Stimulated activated CD4-positive, alpha-beta T cell treated with anti-CD3 and anti-CD28 coated beads, Interleukin-1b, Interleukin-23, amount 100 ng/mL, for 48 hours (primary cell): Measurements from ENCODE around the gene DHRS1.

ENCODE experiments used
- DNase-seq: peaks from one replicate; pipeline ENCODE4 v3.0.0-alpha.2; 2020

DHRS1 gene

DNA sequence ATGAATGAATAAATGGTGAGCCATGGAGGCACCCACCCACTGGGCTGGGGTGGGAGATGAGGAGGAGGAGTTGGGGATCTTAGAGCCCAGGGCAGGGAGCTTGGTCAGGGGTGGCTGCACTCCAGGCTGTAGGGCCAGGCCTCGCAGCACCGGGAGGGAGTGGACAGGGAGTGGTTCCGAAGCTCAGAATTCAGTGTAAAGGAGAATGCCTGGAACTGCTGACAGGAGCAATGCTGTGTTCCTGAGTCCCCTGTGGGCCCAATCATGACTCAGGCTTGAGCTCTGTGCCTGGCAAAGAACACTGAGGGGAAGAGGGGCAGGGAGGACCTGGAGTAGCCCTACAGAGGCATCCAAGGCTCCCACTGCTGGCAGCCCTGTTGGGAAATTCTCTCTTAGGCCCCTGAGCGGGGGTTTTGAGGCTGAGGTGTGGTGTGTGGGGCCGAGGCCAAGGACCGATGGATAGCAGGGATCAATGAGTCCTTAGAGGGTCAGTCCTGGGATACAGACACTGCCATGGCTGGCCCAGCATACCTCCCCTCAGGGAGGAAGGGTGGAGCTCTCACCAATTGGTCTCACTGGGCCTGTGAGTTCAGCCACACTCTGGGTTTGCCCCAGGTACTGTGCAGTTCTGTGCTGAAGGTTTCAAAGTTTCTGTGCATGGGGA is 18.7 kb downstream of the DHRS1 start:
- no peak for DNase-seq

DNA sequence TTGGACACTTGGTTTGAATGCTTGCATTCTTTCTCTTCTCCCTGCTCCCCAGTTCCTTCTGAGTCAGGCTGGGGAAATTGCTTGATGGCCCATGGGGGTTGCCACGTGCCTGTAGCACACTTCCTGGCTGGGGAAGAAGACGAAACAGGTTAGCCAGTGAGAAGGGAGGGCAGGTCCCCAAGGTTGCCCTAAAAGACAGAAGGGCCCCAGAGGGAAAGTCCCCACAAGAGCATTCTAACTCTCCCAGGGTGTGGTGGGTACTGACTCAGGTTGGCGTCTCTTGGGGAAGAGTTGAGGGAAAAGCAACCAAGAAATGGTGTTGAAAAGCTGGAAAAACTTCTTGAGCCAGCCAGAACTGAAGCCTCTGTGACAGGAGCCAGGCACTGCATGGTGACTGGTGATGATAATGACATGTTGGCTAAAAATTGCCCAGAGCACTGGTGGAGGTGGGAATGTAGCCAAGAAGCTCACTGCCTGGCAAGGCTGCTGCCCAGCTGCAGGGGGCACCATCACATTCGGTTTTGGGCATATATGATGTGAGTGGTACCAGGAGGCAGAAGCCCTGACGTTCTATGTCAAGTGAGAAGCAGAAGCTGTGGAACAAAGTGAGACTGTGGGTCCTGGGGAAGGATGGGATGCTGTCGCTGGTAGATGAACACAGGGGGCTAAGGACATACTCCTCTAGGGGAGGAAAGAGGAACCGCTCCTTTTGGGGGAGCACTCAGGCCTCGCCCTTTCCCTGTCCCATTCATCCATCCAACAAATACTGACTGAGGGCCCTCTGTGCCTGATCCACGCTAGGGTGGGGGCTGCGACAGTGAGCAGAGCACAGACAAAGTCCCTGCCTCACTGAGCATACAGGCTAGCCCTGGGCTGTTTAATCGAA is 20.0 kb downstream of the DHRS1 start:
- DNase-seq: peak; percentile 66

DNA sequence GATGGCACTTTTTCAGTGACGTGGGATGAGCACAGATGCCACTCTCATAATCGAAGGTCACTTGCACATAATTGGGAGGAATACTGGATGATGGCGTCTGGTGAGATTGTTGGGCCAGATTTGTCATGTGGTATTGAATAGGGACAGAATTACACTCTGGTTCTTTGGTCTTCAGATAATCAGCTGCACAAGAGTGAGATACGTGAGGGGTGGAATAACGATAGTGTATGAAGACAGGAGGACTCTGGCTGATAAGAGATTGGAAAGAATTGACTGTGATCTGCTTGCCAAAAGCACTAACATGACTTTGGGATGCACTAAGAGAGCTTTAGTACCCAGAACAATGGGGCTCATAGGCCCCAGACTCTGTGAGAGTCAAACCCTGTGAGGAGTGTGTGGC is 21.2 kb downstream of the DHRS1 start:
- DNase-seq: no peak

DNA sequence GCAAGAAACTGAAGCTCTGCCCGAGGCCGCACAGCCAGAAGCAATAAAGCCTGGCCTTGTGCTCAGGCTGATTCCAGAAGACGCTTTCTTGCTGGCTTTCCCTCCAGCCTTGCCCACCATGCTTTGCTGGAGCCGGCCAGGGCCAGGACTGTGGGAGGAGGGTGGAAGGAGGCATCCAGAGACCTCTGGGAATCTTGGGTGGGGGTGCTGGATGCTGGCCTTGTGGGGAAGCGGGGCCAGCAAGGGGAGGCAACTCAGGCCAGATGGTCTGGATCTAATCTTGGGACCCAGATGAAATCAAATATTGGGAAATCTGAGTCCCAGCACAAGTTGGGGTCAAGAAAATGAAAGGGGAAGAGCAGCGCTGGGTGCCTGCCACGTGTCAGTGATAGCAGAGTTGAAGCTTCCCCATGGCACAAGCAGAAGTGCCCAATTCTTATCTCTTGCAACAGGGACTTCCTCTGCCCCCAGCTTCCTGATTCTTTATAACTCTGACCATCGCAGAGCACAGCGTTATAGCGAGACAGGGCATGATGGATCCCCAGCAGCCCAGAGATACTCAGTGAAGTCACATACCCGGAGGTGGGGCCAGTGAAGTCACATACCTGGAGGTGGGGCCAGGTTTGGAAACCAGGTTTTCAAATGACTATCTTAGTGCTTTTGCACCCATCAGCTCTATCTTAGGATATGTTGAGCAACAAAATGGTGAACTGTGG is 21.8 kb downstream of the DHRS1 start:
- DNase-seq: peak; percentile 54

DNA sequence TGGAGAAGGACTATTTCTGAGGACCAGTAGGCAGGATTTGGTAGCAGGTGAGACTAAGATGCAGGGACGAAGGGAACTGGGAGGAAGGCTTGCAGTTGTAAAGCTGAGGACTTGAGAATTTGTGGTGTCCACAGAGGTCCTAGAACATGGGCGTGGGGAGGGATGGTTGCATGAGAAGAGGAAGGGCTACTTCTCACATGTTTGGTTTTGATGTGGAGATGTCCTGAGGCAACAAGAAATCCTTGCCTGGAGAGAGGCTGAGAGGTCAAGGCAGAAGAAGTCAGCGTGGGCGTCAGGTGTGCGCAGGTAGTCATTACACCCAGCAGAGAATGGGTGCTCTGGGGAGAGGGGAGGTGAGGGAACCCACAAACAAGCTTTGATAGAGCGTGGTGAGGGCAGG is 22.5 kb downstream of the DHRS1 start:
- DNase-seq: no peak

DNA sequence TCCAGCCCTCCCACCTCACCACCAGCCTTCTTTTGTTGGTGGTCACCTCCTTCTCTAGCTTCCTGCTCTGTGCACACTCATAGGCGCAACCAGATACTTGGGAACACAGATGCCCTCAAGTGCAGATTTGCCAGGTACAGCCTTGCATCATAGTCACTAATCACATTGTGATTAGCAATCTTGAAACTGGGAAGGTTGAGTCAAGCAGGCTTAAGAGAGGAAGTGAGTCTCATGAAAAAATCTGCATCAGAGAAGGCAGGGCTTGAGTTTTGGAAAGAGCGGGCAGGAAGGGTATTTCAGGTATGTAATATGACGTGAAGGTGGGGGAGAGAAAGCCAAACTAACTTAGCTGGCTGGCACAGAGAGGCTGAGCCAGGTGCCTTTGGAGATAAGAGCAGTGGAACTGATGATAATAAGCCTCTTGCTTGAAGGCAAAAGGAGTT is 25.5 kb downstream of the DHRS1 start:
- peak; percentile 66 for DNase-seq

DNA sequence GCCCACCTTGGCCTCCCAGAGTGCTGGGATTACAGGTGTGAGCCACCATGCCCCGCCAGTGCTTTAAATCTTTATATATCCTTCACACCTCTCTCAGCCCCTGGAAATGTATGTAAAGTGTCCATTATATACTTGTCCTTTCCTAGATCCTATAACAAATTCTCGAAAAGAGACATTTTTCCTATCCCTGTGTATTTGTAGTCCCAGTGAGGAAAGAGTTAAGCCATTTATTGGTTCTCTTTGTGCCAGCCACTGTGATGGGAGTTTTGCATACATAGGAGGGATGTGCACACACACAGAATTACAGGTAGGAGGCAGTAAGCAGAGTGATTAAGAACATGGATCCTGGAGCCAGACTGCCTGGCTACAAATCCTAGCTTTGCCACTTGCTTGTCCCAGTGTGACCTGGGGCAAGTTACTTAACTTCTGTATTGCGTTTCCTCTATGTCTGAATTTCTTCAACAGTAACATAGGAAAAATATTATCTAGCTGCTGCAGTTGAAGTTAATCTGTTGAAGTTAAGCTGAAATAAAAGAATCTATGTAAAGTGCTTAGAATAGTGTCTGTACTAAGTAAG is 26.1 kb downstream of the DHRS1 start:
- DNase-seq: no peak

DNA sequence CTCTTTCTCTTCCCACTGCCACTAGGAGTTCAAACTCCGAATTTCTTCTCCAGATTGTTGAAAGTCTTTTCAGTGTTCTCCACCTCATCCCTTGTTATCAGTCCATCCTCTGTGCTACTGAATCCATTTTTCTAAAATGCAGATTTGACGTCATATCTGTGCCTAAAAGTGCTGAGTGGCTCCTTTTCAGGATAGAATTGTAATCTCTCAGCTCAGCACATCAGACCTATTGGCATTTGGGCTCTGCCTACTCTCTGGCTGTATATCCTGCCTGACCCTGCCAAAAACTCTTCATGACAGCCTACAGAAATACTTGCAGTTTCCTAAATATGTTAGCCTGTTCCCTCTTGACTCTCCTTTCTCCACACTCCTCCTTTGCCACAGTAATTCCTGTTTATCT is 27.1 kb downstream of the DHRS1 start:
- DNase-seq: no peak

DNA sequence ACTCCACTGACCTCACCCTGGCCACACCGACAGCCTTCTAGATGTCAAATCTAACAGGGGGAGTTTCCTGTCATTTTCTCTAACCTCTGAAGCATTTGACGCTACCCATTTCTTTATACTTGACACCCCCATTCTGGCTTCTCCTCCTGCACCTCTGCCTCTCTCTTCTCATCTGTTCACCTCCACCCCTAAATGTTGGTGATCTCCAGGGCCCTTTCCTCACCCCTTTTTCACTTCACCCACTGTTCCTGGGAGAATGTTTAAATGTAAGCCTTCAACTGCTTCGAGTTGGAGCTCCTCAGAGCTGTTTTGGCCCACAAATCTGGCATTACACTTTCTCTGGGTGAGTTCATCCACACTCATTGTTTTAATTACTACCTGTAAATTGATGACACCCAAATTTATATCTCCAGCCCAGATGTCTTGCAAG is 27.7 kb downstream of the DHRS1 start:
- no peak for DNase-seq

DNA sequence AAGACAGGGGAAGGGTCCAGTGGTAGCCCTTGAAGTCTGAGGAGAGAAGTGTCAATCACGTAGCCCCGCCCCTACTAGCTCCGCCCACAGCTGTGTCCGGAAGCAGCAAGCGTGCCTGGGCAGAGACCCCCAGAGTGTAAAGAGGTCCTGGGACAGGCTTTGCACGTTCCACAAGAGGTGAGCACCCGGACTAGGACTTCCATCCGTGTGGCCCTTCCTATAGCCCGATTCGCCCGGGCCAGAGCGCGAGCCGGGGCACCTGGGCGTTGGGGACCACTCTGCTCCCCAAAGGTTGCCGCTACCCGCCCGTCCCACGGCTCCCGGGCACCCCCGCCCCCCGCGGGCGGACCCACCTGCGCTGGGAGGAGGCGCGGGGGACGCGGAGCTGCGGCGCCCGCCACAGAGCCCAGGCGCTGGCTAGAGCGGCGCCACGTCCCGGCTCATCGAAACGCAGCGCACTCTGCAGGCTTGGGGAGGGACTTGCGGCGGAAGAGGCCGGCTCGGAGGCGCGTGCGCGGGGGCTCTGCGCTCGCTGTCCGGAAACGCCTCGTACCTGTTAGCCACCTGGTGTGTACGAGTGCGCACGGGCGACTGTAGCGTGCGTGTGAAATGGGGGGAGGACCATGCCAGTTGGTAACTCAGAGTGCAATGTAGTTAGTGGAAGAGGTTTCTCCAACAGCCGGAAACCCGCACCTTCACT is 28.3 kb downstream of the DHRS1 start, which contains the start of gene RABGGTA:
TSS of gene RABGGTA (minus strand) at position 464 of the 700 bp plus-strand sequence. CDS start 482 bp downstream, outside the sequence.
- DNase-seq: peak; percentile 87

DNA sequence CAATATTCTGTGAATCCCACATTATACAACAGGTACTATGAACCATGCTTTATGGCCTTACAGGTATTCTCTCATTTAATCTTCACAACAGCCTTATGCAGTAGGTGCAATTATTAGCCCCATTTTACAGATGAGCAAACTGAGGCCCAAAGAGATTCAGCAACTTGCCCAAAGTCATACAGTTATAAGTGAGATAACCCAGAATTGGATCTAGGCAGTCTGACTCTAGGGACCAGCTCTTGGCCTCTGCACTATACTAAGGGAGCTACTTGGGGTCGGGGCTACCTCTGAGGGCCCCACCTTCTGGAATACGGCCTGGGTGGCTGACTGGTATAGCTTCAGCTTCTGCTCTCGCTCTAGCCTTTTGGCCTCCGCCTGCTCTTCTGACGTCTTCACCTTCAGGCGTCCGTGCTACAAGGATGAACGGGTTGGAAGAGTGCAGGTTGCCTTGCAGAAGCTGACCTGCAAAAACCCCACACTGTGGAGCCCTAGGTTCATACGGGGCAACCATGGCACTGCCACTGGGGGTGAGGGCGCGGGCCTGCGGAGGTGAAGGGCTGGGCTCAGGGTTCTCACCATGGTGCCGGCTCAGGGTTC is 28.9 kb downstream of the DHRS1 start:
- DNase-seq: no peak

DNA sequence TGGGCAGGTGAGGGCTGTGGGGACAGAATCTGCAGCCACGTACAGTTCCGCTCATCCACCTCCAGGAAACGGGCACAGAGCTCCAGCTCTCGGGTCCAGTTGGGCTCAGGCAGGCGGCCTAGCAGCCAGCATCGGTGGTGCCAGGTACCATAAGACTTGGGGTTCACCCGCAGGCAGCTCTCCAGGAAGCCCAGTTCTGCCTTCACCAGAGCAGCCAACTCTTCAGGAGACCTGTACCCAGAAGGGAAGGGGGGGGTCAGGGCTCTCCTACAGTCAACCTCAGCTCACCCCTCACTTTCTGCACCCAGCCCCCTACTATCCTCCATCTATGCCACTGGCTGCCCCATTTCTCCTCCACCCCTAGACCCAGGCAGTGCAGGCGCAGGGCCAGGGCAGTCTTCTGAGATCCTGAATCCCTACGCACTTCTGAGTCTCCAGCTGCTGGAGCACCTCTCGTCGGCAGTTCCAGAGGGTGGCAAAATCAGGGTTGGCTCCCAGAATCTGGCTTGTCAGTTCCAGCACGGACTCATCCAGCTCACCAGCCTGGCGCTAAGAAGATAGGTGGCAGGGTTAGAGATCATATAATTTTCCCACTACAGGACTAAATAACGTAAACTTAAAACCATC is 29.6 kb downstream of the DHRS1 start:
- DNase-seq: no peak

DNA sequence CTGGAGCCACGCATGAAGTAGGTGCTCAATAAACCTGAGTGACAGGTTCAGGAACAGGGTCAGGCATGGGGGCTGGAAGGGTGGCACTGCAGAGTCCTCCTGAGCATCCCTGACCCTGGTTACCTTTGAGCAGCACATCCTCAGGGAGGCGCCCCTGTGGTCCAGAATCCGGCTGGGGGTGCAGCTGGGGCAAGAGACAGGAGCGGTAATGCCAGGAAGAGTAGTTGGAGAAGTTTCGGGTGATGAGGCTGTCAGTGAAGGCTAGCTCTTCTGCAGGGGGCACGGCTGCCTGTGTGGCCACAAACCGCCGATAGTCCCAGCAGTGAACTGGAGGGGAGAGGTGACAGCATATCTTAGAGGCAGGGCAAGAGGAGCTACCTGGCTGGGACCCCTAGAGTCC is 30.2 kb downstream of the DHRS1 start:
- no peak for DNase-seq

DNA sequence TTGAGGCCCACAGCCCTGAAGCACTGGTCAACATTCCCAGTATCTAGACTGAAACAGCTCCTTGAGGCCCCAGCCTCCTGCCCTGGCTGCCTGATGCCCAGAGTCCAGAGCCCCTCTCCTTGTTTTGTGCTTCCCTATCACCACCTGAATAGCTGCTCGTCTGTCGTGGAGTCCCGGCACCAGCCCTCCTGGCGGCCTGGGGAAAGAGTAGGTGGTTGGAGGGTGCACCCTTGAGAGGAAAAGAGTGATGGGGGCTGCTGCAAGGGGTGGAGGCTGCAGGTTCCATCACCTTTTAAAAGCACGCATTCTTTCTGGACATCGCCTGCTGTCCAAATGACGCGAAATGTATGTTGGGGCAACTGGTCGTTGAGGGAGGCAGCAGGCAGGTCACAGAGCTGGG is 31.4 kb downstream of the DHRS1 start:
- no peak for DNase-seq

DNA sequence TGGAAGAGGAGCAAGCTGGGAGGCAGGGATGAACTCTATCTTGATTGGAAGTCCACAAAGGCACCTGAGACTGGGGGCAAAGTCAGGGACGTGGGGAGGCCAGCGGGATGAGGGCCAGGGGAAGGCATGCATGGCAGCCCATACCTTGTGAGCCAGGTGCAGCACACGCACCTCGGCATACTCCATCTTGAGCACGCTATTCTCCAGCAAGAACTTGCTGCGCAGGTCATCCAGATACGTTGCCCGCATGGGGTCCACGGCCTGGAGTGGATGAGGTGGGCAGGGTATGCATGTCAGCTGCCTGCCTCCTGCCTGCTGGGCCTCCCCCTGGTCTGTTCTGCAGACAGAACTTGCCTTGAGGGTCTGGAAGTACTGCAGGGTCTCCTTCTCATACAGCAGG is 32.1 kb downstream of the DHRS1 start:
- DNase-seq: no peak

DNA sequence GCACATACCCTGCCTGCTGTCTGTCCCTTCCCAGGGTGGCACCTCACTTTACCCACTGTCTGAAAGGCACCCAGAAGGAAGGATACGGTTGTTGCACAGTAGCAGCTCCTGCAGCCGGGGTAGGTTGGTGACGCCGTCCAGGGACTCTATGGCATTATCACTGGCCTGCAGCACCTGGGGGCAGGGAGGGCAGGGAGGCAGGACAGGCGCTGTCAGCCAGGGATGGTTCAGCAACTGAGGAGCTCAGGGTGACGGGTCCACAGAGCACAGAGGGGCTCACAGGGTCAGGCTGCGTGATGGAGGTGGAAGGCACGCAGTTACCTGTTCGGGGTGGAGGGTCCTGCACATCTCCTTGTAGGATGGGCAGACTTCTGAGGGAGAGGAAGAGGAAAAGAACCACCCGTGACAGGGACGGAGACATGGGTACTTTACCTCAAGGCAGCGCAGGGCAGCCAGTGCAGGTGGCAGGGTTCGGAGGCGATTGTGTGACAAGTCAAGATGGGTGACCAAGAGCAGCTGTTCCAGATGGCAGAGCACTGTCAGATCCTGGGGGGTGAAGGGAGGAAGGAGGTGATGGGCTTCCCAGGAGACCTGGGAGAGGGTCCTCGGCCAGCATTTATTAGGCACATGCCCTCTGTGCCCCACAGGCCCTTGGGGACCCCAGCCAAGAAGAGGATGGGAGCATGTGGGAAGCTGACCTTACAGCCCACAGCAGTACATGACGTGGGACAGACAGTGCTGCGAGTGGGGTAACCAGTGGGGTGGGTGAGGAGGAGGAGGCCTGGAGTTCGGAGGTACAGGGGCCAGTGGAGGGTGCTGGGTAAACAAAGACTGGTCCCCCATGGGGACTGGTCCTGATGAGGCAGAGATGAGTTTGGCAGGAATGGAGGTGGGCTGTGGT is 33.0 kb downstream of the DHRS1 start:
- DNase-seq: no peak

DNA sequence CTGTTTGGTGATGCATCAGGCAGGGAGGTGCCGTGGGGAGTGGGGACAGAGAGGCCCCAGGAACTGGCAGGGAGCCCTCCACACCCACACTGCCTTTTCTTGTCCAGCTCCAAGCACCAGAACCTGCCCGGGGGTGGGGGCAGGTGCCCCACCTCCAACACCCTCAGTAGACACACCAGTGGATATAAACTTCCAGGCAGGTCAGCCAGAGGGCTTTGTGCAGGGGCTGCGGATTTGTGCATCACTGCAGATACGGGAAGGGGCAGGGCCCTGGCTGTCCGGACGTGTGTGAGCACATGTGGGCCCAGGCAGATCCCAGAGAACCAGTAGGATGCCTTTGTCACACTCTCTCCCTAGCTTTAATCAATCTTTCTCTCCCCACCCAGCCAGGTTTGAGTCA is 35.3 kb downstream of the DHRS1 start:
- no peak for DNase-seq

DNA sequence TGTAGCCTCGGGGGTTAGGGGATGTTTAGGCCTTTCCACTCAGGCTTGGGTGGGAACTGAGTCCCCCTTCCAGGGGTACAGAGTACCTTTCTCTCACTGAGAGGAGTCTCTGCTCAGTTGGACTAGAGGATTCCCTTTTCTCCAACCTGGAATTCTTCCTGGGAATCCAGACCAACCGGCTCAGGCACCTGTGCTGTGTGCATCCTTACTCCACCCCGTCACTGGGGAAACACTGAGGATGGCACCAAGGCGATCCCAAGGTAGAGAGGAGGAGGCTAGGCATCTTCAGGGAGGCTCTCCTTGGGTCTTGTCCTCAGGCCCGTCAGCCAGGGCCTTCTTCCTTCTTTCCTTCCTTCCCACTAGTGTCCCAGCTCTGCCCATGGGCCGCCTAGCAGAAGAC is 35.7 kb downstream of the DHRS1 start:
- DNase-seq: no peak

DNA sequence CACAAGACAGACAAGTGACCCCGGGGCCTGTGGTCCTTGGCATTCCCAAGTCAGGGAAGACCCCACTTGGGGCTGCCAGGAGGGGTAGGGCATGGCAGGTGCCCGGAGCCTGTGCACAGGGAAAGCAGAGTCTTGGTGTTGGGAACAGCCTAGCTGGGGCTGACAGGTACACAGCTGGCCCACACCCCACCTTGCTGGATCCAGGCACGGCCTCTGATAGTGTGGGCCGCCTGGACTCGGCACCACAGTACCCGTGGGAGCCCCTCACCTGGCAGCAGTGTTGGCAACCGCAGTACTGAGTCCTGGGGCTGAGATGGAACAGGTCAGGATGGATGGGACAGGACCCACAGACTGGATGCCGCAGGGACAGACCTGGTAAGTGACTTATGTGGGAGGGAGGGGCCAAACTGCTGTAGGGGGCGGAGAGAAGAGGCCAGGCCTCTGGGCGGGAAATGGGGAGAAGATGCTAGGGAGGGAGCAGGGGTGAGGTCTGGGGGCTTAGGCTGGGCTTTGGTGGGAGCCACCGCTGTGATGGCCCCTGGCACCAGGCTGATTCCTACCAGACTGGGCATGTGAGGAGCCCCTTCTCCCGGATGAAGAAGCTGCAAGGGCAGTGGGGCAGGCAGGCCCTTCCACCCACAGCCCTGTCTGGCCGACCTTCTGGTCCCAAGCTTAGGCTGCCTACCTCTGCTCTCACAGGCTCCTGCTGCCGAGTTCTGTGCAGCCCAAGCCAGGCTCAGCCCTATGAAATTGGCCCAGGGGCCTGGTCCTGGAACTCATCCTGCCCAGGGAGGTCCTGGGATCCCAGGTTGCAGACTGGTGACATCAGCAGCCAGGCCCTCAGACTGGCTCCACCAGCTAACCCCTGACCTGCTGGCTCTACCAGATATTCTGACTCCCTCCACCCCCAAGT is 36.5 kb downstream of the DHRS1 start, which contains the start of gene TGM1:
TSS of gene TGM1 (minus strand) at position 357 of the 913 bp plus-strand sequence. CDS start 825 bp downstream, outside the sequence.
- no peak for DNase-seq
